GM12891 (cell line): ENCODE data around the gene BPI.

Experiments
- POLR2A ChIP-seq: IDR thresholded peaks from 2 replicates; pipeline ENCODE4 v1.6.1; 2011; ENCODE audit warnings: low read depth, low read length, control low read depth
- POLR2AphosphoS5 ChIP-seq: IDR thresholded peaks from 2 replicates; pipeline ENCODE4 v1.6.1; 2011; ENCODE audit warnings: low read depth, low read length, control low read depth
- TAF1 ChIP-seq: IDR thresholded peaks from 2 replicates; pipeline ENCODE4 v1.6.1; 2011; ENCODE audit warnings: low read depth, low read length, control low read depth

- TF ChIP-seq POLR2AphosphoS5 (no peak), POLR2A (no peak), TAF1 (no peak)
These were observed 47.9 kb upstream of the BPI start for GRCh38 chr20:38256021-38256420.
